H1 (cell line): ENCODE results near the gene CHRDL2. TPM values are rescaled to one million over a fixed set of nuclear protein-coding genes. Genes with fewer than 3 reads are reported as not detected.

Source experiments
- SP2 ChIP-seq: IDR thresholded peaks from 2 replicates; pipeline ENCODE4 v1.6.1; 2012; ENCODE audit warnings: mild to moderate bottlenecking, low read length, inconsistent platforms
- TEAD4 ChIP-seq: IDR thresholded peaks from 2 replicates; pipeline ENCODE4 v1.6.1; 2012; ENCODE audit warnings: low read depth, low read length, inconsistent platforms, mixed read lengths
- polyA plus RNA-seq, 7 experiments: library from polyadenylated mRNA; depleted of rRNA in 3 of 7; stranded (reverse) in 5 of 7; unstranded in 2 of 7; fragments of >200 nt in 5 of 7; fragments of 200-250 nt in 2 of 7; gene quantifications; 1 replicate in 5 of 7; 2 replicates in 1 of 7; 4 replicates in 1 of 7; pipeline versions ENCODE4 v1.2.1 to v1.2.3, GENCODE V29; 2011 to 2013; ENCODE audit warnings: missing spikeins in 2 of 7, mixed read lengths in 2 of 7
- total RNA-seq: library from RNA; stranded (reverse); fragmentation: NEBNext Ultra II Directional; extraction: Animal tissue kit (Norgen Biotek cat#: 25700); gene quantifications from 2 replicates; pipeline ENCODE4 v1.2.1, GENCODE V29; 2021

Gene CHRDL2
- total and polyA plus RNA-seq, 2 of the 8 experiments (the other 6 are each of a cell fraction or from before 2014, with no cell fraction given): 0.26 to 0.48 TPM

GRCh38 chr11:74670171-74670570 is 61.1 kb downstream of the CHRDL2 start (continued):
- TF ChIP-seq TEAD4: no peak
- no peak for TF ChIP-seq SP2
